Stimulated activated CD4-positive, alpha-beta T cell treated with anti-CD3 and anti-CD28 coated beads, Interleukin-1b, Interleukin-23, amount 100 ng/mL, for 1 hour (primary cell): ENCODE results near the gene ZNF75A.

ENCODE experiments used
- DNase-seq, 2 donors: peaks; one replicate each; pipeline ENCODE4 v3.0.0-alpha.2; 2020; ENCODE audit warnings: low read depth in 2 of 2

ZNF75A gene

DNA sequence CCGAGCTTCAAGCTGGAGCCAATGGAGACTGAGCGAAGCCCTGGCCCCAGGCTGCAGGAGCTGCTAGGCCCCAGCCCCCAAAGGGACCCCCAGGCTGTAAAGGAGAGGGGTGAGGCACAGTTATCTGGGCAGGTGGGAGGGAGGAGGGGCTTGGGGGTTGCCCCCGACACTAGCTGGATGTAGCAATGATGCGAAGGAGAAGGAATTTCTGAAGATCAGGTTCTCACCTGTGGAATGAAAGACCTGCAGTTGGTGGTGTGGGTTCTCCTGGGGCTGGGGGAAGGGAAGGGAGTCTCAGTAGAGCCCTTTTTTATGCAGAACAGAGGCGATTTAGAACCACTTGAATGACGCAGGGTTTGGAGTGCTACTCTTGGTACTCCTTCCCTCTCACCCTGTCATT lies 20.2 kb upstream of the ZNF75A start:
- no peak for DNase-seq

DNA sequence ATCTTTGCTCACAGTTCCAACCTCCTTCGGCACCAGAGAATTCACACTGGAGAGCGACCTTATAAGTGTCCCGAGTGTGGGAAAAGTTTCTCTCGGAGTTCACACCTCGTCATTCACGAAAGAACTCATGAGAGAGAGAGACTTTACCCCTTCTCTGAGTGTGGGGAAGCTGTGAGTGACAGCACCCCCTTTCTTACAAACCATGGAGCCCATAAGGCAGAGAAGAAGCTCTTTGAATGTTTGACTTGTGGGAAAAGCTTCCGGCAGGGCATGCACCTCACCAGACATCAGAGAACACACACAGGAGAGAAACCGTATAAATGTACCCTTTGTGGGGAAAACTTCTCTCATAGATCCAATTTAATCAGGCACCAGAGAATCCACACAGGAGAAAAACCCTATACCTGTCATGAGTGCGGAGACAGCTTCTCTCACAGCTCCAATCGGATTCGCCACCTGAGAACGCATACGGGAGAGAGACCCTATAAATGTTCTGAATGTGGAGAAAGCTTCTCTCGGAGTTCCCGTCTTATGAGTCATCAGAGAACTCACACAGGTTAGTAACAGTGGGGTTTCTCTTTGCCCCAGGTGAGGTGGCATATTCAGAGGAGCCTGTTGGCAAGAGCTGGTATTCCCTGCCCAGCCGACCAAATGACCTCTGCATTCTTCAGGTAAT lies 15.2 kb upstream of the ZNF75A start:
- no peak for DNase-seq

DNA sequence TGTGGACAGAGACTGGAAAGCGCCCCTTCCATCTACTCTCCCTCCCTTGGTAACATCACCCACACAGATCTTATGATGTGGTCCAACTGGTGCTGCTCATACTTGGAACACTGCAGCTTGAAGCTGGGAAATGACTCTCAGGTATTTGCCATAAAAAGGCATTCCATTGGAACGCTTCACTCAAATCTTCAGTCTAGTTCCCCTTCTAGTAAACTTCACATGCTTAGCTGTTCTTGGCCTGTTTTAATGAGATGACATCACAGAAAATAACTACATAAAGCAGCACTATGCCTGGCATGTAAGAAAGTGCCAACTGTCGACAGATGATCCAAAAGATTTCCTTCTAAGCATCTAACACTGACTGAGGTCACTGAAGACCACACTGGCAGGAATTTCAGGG lies 12.7 kb upstream of the ZNF75A start:
- DNase-seq, result no peak

DNA sequence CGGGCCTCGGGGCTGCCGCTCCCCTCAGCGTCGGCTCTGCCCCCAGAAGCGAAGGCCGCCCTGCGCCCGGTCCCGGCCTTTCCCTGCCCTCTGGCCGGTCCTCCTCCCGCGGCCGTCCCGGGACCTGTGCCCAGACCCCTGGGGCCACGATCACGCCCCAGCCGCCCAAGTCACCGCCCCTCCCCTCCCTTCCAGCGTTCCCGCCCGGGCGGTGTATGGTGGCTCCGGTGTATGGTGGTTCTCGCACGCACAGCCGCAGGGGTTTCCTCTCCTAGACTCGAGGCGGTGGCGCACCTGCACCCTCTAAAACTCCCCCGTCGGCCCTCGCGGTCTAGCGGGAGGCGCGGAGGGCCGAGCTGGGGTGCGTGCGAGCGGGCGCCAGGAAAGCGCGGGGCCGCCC lies 10.1 kb upstream of the ZNF75A start:
- no peak for DNase-seq

DNA sequence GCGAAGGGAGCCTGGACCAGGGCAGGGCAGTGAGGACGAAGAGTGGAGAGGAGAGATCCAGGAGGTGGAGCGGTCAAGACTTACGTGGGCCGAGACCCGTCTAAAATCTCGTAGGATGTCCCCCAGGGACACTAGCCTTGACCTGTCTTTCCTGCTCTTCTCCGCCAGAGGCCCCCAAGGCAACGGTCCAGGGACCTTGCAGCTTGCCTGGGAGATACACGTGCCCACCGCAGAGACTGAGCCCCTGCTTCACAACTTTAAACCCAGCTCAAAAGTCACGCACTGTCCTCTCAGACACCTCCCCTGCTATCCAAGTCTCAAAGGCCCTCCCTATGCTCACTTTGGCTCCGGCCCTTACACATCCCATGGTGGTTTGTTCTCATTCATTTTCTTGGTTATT lies 9.5 kb upstream of the ZNF75A start:
- DNase-seq, result no peak

DNA sequence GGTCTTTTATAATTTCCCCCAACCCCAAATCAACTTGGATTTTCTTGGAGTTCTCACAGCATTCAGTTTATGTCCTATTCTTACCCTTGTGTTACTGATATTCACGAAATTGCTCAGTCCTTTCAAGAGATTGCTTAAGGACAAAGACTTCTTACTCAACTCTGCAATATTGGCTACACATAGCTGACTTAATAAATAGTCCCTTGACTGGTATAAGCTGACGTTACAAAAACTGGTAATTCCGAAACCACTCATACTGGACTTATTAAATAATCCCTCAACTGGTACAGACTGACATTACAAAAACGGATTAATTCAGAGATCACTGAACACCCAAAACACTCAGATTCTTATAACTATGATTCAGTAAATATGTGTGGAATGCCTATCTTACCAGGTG lies 927 bp upstream of the ZNF75A start:
- no peak for DNase-seq

DNA sequence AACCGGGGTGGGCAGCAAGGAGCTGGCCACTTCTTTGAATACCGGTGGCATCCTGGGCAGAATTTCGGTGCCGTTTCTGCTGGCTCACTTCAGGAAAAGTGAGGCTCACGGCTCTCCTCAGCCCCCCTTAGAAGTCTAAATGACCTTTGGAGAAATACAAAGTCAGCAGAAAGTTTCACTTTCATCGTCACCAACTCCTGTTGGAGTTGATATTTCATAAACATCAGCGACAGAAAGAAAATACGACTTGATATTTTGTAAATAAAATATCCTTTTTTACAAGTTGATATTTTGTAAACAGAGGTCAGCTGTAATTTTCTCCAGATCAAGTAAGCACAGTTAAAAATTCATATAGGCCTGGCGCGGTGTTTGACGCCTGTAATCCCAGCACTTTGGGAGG lies 781 bp downstream of the ZNF75A start:
- DNase-seq, result no peak

DNA sequence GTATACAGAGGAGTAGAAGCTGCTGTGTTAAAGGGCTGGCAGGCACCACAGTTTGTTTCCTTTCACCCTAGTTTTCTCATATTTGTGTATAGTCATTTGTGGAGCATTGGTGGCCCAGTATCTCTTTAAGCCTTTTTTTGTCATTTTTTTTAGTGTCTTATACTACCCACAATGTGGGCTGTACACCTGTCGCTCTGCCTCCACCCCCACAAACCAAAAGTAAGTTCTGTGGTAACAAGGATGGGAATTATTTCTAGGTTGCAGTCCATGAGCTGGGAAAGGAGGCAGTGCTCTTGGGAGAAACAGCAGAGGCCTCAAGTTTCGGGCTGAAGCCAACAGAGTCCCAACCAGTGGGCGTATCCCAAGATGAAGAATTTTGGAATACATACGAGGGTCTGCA lies 6.2 kb downstream of the ZNF75A start:
- DNase-seq, result no peak

DNA sequence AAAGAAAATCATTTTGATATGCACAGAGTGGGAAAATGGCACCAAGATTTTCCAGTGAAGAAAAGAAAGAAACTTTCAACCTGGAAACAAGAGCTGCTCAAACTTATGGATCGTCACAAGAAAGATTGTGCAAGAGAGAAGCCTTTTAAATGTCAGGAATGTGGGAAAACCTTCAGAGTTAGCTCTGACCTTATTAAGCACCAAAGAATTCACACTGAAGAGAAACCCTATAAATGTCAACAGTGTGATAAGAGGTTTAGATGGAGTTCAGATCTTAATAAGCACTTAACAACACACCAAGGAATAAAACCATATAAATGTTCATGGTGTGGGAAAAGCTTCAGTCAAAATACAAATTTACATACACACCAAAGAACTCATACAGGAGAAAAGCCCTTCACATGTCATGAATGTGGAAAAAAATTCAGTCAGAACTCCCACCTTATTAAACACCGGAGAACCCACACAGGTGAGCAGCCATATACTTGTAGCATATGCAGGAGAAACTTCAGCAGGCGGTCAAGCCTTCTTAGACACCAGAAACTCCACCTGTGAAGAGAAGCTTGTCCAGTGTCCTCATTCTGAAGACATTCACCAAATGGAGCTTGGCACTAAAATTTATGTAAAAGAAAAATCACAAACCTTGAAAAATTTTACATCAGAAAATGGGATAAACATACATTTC lies 12.2 kb downstream of the ZNF75A start:
- no peak for DNase-seq

DNA sequence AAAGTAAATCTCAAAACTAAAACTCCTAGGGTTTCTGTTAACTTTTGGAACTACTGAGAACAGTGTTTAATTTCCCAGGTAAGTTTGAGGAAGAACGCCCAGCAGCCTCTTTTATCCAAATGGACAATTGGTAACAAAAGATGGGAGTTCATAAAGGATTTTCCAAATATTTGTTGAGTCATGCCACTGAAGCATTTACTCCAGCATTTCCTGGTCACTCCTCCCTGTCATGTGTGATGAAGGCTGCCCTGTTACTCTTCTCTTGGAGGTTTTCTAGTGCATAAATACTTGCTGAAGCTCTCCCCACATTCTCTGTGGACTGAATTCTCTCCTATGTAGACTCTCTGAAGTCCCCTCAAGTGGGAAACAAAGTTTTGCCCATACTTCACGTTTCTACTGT lies 16.5 kb downstream of the ZNF75A start:
- DNase-seq, result no peak

DNA sequence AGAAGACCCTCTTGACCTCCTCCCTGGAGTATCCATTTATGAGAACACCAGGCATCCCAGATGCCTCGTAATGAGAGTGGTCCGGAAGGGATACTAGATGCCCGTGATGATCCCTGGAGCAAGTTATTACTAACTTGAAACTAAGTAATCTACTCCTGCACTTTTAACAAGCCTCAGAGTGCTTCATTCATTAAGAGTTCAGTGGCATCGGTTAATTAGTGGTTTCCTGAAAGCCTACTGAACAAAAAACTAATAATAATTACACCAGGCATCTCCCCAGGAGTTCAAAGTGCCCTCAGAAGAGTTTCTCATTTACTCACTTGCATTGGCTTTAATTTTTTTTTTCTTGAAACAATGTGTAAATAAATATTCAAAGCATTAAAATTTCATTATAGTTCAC lies 22.2 kb downstream of the ZNF75A start:
- no peak for DNase-seq

DNA sequence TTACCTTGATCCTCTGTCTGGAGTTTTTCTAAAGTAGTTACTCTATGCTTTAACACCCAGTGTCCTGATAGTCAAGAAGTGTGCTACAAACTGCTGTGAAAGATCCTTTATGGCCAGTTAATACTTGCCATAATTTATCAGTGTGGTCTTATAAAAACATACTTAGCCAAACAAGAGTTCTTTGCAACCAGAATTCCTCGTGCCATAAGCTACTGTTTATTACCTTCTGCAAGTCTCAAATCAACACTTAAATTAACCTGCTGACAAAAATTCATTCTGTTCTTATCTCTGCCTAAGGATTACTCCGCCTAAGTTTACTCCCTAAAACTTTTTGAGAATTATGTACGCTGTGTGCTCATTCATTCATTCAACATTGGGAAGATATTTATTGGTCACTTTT lies 22.8 kb downstream of the ZNF75A start:
- no peak for DNase-seq

DNA sequence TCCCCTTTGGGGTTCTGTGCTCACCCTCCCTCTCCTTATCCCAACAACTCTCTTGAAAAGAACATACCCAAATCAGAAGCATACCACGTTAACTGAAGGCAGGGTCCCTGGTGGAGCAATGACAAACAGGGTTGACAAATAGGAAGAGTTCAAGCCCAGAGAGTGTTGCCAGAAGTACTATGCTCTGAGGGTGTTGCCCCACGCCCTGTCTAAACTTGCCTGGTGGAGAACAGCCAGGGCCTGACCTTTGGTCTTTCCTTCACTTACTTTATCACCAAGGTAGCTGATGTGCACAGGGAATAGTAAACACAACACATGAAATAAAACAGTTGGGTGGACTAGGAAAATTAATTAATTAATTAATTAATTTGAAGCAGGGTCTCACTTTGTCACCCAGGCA lies 23.3 kb downstream of the ZNF75A start:
- DNase-seq, result no peak

DNA sequence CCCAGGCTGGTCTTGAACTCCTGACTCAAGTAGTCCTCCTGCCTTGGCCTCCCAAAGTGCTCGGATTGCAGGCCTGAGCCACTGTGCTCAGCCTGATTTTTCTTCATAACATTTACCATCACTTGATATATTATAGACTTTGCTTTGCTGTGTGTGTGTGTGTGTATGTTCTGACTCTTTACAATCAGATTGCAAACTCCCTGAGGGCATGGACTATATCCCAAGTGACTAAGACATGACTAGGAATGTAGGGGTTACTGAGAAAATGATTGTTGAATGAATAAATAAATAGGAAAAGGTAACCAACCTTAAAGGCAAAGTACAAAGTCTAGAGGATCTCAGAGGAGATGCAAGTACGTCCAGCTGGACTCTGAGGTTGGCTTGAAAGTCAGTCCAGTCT lies 40.7 kb downstream of the ZNF75A start:
- DNase-seq, result no peak

DNA sequence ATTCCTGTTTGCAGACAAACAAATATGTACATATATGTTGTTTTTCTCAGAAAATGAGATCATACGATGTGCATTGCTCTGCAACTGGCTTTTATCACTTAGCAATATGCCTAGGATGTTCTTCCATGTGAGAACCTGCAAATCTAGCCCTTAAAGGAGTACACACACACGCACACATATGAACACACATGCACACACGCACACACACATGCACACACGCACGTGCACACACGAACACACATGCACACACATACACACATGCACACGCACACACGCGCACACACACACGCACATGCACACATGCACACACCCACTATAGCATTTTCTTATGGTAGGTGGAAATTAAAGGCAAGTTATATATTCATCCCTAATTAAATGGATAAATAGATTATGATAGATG lies 42.3 kb downstream of the ZNF75A start:
- DNase-seq, result no peak

DNA sequence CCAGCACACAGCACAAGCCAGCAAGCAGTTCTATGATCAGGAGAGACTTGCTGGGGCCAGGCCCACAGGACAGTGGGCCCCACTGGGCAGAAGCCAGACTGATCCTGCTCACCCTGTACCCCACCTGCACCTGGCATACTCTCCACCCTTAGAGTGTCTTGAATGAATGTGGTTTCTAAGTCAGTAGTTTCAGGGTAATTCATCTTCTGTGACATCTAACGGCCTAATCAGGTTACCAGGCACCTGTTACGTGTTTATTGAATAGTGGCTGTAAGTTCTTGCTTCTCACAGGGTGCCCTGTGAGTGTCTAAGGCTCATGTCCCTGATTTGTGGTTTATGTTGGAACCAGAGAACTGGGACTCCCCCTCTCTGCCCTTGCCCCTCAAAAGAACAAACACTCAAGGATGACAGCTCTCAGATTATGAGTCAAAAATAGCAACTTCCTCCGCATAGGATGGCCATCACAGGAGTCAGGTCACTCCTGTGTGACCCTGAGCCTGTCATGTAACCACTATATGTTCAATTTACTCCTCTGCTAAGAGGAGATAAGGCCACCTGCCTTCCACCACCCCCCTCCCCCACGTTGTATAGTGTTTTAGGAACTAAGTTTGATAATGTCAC lies 43.4 kb downstream of the ZNF75A start:
- DNase-seq, result no peak

DNA sequence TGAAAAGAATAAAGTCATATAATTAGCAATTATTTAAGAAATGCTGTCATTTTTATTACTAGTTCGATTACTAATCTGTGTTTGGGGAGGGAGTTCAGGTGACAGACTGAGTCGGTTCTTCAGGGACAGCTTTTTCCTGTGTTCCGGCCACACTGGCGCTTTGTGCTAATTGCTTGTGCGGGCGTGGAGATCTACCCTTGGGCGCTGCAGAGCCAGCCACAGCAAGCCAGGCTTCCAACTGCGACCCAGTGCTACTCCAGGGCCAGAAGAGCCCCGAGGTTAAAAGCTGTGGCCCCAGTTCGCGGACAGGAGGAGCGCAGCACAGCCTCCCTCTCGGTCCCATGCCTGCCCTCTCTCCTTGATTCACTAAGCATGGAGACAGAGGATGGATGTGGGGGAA lies 43.9 kb downstream of the ZNF75A start:
- DNase-seq, result no peak

DNA sequence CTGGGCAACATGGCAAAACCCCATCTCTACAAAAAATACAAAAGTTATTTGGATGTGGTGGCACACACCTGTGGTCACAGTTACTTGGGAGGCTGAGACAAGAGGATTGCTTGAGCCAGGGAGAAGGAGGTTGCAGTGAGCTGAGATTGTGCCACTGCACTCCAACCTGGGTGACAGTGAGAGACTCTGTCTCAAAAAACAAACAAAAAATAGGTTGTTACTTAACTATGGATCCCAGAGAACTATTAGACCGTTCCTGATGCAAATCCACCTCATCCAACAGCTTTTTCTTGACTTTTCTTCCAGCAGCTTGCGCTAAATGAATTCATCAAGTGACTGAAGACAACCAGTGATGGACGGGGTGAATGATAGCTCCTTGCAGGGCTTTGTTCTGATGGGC lies 50.3 kb downstream of the ZNF75A start, which contains the start of gene OR2C1:
TSS of gene OR2C1 (plus strand) at position 301 of the 400 bp plus-strand sequence. CDS start at position 353, 52 bp downstream.
- no peak for DNase-seq

DNA sequence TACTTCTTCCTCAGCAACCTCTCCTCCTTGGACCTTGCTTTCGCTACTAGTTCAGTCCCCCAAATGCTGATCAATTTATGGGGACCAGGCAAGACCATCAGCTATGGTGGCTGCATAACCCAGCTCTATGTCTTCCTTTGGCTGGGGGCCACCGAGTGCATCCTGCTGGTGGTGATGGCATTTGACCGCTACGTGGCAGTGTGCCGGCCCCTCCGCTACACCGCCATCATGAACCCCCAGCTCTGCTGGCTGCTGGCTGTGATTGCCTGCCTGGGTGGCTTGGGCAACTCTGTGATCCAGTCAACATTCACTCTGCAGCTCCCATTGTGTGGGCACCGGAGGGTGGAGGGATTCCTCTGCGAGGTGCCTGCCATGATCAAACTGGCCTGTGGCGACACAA lies 50.8 kb downstream of the ZNF75A start:
- DNase-seq, result no peak

DNA sequence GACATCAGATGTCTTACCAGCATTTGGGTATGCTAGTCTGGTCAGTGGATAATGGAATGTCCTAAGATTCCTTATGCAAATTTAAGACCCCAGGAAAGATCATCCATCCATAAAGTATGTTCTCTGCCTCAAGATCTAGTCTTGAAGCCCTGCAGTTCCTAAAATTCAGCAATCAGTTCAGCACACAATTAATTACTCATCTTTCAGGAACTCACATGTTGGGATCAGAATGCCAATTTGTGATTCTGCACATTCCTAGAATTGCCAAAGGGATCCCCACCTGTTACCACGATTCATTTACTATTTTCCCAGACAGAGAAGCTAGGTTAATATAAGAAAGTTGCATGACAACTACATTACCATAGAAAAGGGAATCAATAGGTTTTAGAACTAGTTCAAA lies 53.6 kb downstream of the ZNF75A start:
- no peak for DNase-seq

DNA sequence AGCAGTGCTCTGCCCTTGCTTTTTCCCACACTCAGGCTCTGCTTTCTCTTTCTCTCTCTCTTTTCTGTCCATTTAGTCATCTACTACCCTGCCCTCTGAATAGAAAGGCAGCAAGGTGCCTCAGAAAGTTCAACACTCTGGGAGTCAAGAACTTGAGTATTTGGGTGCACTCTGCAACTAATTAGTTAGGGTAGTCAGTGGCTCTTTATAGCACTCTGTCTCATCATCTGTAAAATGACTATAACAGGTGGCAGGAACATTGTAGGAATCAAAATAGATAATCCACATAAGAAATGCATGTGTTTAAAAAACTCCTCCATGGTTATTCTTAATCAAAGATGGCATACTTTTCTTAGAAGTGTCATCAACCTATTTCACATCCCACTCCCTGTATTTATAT lies 57.6 kb downstream of the ZNF75A start:
- no peak for DNase-seq

DNA sequence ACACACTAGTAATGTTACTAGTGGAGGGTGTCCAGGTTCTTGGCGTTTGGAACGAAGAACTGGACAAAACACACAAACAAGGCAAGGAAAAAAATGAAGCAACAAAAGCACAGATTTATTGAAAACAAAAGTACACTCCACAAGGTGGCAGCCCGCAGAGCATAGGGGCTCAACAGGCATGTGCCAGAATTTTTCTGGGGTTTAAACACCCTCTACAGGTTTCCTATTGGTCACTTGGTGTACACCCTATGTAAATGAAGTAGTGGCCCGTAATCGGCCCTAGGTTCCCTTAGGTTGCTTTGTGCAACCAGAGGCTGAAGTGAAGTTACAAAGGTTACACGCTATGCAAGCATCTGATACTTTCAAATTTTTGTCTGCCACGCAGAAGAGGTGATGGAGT lies 58.5 kb downstream of the ZNF75A start:
- no peak for DNase-seq

DNA sequence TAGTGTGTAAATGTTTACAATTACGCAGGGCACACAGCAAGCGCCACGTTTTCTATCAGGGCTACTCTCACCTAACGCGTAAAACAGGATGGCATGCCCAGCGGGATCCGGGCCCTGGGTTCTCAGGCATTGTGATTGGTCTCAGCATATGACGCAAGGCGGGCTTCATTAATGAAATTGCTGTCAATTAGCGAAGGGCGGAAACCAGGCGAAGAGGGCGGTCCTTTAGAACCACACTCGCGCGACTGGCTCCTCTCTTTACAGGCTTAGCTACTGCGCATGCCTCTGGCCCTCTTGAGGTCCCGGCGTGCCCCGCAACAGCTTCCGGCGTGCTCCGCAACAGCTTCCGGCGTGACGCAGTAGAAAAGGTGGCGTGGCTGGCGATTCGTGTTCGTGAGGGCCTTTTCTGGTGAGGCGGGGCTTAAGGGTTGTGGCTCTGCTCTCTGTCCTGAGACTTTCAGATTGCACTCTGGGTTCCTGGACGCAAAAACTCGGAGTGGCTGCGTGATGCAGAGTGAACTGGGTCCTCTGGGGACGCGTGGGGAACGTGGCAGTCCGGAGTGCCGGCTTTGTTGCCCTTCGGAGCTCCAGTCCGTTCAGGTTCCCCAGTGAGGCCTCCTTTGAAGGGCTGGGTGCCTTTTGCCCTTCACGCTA lies 59.6 kb downstream of the ZNF75A start:
- peak; percentile 55 to 61 for DNase-seq
